ENCODE measurements around the gene HK1.

The HK1 gene

DNA sequence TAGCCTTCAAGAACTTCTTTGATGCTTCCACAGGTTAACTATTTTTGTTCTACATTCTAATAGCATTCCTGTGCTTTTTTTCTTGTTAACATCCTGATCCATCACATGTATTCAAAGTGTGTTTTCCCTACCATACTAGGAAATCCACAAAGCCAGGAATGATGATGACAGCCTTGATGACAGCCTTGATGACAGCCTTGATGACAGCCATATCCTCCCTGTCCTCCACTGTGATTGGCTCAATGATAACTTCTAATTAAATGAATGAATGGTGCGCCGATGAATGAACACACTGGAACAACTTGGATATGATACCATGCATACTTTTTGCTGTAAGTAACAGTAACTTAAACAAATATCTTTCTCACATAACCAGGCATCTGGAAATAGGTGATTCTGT is 146.7 kb downstream of the HK1 start:
- Histone ChIP-seq H3K9me3 (ENCODE audit: insufficient read depth, low read depth, low read length) (no peaks in the 10 kb centered on the region), H3K4me3 (ENCODE audit: low read length) (no peak overlapping the region), H3K27ac (ENCODE audit: low read depth, low read length) (no peak overlapping the region), H3K4me1 (ENCODE audit: insufficient read depth, low read length) (no peaks in the 10 kb centered on the region), H3K9ac (ENCODE audit: low read depth, low read length) (no peak overlapping the region), H3K36me3 (ENCODE audit: insufficient read depth, low read length) (no peaks in the 10 kb centered on the region), H3K27me3 (ENCODE audit: insufficient read depth, low read length) (no peaks in the 10 kb centered on the region)
- WGBS = 90% methylated on average over 2 of the region's 2 CpGs

DNA sequence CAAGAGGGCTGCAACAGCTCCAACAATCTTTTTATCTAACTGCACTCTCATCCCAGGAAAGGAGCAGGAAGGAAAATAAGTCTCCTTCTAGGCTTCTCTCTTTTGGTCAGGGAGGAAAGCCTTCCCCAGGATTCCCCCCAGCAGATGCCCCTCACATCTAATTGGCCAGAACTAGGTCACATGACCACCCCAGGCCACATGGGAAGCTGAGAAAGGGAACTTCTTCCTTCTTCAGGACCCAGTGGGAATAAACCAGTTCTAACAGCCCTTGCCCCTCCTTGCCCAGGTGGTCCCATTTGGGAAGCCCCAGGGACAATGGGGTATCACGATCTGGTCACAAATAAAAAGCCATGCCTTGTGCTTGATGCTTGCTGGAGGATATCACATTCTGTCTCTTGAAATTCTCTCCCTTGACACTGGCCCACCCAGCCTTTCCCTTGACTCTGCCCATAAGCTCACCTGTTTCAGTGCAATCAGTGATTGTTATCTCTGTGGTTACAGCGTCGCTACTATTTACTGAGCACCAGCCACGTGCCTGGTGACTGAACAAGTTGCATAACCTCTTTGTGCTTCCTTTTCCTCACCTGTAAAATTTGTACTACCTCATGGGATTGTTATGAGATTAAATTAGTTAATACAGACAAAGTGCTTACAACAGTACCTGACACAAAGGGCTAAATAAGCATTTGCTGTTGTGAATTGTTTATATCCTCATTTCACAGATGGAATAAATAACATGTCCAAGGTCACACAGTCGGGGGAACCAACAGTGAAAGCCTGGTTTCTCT is 147.4 kb downstream of the HK1 start:
- H3K9ac ChIP-seq (ENCODE audit: low read depth, low read length) = no peak overlapping the region
- H3K36me3 ChIP-seq (ENCODE audit: insufficient read depth, low read length) = no peaks in the 10 kb centered on the region
- H3K27ac ChIP-seq (ENCODE audit: low read depth, low read length) = no peak overlapping the region
- H3K4me3 ChIP-seq (ENCODE audit: low read length) = no peak overlapping the region
- H3K4me1 ChIP-seq (ENCODE audit: insufficient read depth, low read length) = no peaks in the 10 kb centered on the region
- H3K27me3 ChIP-seq (ENCODE audit: insufficient read depth, low read length) = no peaks in the 10 kb centered on the region
- 76% methylated on average over 5 of the region's 5 CpGs for WGBS
- H3K9me3 ChIP-seq (ENCODE audit: insufficient read depth, low read depth, low read length) = no peaks in the 10 kb centered on the region

DNA sequence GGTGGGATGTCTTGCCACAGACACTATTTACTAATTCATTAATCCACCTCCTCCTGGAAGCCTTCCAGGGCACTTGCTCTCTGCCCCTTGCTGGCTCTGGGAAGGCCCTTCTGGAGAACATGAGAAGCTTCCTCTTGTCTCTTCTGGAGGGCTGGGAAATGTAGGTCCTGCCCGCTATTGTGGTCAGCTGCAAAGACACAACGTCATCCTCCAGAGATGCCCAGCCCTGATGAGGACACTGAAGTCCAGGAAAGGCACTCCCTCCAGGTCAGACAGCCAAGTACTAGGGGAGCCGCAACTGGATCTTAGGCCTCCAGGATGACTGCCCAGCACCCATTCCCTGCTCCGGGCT is 148.1 kb downstream of the HK1 start:
- no peaks in the 10 kb centered on the region for H3K27me3 ChIP-seq (ENCODE audit: insufficient read depth, low read length)
- H3K9ac ChIP-seq (ENCODE audit: low read depth, low read length) = no peak overlapping the region
- no peaks in the 10 kb centered on the region for H3K4me1 ChIP-seq (ENCODE audit: insufficient read depth, low read length)
- H3K4me3 ChIP-seq (ENCODE audit: low read length) = no peak overlapping the region
- 93% methylated on average over 4 of the region's 4 CpGs for WGBS
- no peaks in the 10 kb centered on the region for H3K9me3 ChIP-seq (ENCODE audit: insufficient read depth, low read depth, low read length)
- H3K36me3 ChIP-seq (ENCODE audit: insufficient read depth, low read length) = no peaks in the 10 kb centered on the region
- H3K27ac ChIP-seq (ENCODE audit: low read depth, low read length) = no peak overlapping the region

DNA sequence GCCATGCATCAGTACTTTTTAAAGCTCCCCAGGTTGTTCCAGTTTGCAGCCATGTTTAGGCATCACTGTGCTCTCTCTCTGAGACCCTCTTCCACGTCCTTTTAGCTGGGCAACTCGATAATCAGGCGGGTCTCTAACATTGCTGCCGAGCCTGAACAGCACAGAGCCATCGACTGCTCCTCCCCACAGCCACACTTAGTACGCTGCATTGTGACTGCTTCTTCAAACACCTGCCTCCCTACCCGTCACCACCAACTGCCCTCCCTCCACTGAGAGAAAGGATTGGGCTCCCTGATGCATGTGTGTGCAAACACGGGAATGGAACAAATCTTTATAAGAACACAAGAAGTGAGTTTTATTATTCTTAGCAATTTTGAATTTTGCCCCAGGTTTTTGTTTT is 149.9 kb downstream of the HK1 start:
- Histone ChIP-seq H3K9me3 (ENCODE audit: insufficient read depth, low read depth, low read length) (no peaks in the 10 kb centered on the region), H3K4me1 (ENCODE audit: insufficient read depth, low read length) (no peaks in the 10 kb centered on the region), H3K27ac (ENCODE audit: low read depth, low read length) (no peak overlapping the region), H3K9ac (ENCODE audit: low read depth, low read length) (no peak overlapping the region), H3K36me3 (ENCODE audit: insufficient read depth, low read length) (no peaks in the 10 kb centered on the region), H3K4me3 (ENCODE audit: low read length) (no peak overlapping the region), H3K27me3 (ENCODE audit: insufficient read depth, low read length) (no peaks in the 10 kb centered on the region)
- 79% methylated on average over 7 of the region's 8 CpGs for WGBS

DNA sequence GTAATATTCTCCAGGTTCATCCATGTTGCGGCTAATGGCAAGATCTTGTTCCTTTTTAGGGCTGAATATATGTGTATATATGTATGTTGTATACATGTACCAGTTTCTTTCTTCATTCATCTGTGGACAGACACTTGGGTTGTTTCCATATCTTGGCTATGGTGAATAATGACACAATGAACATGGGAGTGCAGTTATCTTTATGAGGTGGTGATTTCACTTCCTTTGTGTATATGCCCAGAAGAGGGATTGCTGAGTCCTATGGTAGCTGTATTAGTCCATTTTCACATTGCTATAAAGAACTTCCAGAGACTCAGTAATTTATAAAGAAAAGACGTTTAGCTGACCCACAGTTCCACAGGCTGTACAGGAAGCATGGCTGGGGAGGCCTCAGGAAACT is 155.9 kb downstream of the HK1 start:
- WGBS = 85% methylated on average over 2 of the region's 2 CpGs
- H3K27ac ChIP-seq (ENCODE audit: low read depth, low read length) = no peak overlapping the region
- no peak overlapping the region for H3K4me3 ChIP-seq (ENCODE audit: low read length)
- no peaks in the 10 kb centered on the region for H3K27me3 ChIP-seq (ENCODE audit: insufficient read depth, low read length)
- H3K36me3 ChIP-seq (ENCODE audit: insufficient read depth, low read length) = no peaks in the 10 kb centered on the region
- no peaks in the 10 kb centered on the region for H3K9me3 ChIP-seq (ENCODE audit: insufficient read depth, low read depth, low read length)
- H3K9ac ChIP-seq (ENCODE audit: low read depth, low read length) = no peak overlapping the region
- no peaks in the 10 kb centered on the region for H3K4me1 ChIP-seq (ENCODE audit: insufficient read depth, low read length)

DNA sequence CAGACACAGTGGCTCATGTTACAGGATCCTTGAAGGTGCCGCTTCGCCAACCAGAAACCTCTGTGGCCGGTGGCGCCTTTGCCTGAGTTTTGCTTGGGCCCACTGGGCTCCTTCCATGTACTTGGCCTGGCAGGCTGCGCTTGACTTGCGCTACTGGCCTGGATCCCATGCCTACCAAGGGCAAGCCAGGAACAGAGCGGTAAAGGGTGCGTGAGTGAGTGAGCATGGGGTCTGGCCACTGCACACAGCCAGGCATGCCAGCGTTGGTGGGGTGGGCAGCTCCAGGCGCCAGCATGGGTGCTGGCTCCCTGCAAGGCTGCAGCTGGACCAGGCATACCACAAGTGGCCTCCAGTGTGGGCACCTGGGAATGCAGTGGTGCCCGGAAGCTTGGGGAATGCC is 156.6 kb downstream of the HK1 start:
- Histone ChIP-seq H3K36me3 (ENCODE audit: insufficient read depth, low read length) (no peaks in the 10 kb centered on the region), H3K4me1 (ENCODE audit: insufficient read depth, low read length) (no peaks in the 10 kb centered on the region), H3K9ac (ENCODE audit: low read depth, low read length) (no peak overlapping the region), H3K27me3 (ENCODE audit: insufficient read depth, low read length) (no peaks in the 10 kb centered on the region), H3K27ac (ENCODE audit: low read depth, low read length) (no peak overlapping the region), H3K9me3 (ENCODE audit: insufficient read depth, low read depth, low read length) (no peaks in the 10 kb centered on the region), H3K4me3 (ENCODE audit: low read length) (no peak overlapping the region)
- 96% methylated on average over 11 of the region's 11 CpGs for WGBS

DNA sequence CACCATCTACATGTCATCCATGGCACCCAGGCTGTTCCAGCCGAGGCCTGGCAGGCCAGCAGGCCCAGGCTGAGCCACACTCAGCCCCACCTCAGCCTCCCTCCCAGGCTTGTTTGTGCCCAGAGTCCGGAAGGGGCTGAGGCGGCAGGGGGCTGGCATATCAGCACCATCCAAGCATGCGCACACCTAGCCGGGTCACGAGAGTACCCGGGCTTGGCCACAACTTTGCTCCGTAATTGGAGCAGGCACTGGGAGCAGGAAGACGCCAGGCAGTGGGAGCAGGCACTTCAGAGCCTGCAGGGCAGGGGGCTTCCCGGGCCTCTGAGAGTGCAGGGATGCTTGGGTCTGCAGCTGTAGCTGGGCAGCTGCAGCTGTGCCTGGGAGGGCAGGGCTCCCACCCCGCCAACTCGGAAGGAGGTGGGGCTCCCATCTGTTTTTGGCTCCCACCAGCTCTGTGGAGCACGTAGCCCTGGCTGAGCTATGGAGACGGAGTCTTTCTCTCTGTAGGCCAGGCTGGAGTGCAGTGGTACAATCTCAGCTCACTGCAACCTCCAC is 157.7 kb downstream of the HK1 start:
- Histone ChIP-seq H3K9ac (ENCODE audit: low read depth, low read length) (no peak overlapping the region), H3K4me3 (ENCODE audit: low read length) (no peak overlapping the region), H3K36me3 (ENCODE audit: insufficient read depth, low read length) (no peaks in the 10 kb centered on the region), H3K4me1 (ENCODE audit: insufficient read depth, low read length) (no peaks in the 10 kb centered on the region), H3K9me3 (ENCODE audit: insufficient read depth, low read depth, low read length) (no peaks in the 10 kb centered on the region), H3K27ac (ENCODE audit: low read depth, low read length) (no peak overlapping the region), H3K27me3 (ENCODE audit: insufficient read depth, low read length) (no peaks in the 10 kb centered on the region)
- WGBS = 94% methylated on average over 14 of the region's 14 CpGs

DNA sequence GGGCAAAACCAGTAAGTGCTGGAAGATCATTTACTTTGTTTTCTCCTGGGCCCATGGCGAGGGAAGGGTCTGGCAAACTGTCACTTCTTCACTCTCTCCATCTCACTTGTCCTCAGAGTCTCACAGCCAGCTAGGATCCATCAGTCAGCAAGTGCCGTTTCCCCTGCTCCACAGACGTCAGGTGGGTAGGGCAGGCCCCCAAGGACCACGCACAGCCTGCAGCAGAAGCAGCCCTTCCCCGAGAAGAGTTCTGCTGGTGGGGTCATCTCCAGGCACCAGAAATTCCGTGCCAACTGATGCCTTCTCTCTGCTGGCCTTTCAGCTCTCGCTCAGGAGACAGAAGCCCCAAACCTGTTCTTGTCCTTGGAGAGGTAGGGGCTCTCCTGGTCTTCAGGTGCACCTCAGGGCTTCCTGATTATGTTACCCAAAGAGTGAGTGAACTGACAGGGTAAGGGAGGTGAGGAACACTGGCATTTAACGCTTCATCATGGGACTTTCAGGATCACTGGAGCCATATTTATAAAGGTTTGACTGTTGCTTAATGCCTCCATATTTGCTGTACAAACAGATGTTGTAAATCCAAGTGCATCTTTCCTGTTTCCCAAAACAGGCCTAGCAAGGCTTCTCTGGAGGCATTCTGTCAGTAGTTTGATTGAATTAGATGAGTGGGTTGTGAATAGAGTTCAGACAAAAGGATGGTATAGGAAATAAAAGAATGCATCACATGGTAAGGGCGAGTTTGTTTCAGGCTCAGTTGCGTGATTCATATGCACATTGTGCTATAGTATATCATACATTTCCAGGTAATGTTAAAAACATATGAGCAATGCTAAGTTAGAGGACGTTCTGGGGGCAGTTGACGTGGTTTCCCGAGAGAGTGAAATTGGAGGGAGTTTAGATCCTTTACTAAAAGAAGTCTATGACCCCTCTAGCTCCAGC is 159.3 kb downstream of the HK1 start:
- Histone ChIP-seq H3K9me3 (ENCODE audit: insufficient read depth, low read depth, low read length) (no peaks in the 10 kb centered on the region), H3K4me3 (ENCODE audit: low read length) (no peak overlapping the region), H3K27ac (ENCODE audit: low read depth, low read length) (no peak overlapping the region), H3K27me3 (ENCODE audit: insufficient read depth, low read length) (no peaks in the 10 kb centered on the region; the same call in 1 of the 2 replicates), H3K4me1 (ENCODE audit: insufficient read depth, low read length) (no peaks in the 10 kb centered on the region), H3K36me3 (ENCODE audit: insufficient read depth, low read length) (no peaks in the 10 kb centered on the region), H3K9ac (ENCODE audit: low read depth, low read length) (no peak overlapping the region)
- WGBS = 90% methylated on average over 9 of the region's 13 CpGs

DNA sequence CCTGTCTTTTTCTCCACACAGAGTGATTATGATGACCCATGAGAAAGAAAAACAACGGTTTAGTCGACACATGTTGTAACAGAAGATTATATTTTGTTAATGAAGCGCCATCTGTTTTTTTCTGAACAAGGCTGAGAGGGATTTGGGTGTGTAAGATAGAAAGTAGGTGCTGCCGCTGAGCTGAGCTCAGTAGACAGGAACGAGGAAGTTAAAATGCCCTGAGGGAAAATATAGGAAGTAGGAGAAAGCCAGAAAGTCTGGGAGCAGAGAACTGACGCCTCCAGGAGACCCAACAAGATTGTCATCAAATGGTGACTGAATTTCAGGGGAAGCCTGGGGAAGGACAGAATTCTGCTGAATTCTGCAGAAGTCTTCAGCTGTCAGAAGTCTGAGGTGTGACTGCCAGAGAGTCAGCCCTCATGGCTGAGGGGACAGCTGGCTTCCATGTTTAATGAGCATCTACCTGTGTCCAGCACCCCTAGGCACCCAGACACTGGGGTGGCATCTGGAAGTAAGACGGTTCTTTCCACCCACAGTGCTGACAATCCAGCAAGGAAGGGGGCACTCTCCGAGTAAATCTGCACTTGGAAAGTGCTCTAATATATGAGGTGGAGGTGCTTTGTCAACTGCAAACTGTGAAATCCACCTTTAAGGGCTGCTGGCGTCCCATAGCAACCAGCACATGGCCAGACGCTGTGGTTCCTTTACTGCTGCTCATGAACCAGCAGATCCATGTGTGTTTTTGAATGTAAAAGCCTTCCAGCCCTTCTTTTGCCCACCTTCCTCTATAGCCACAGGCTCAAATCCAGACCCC is 160.4 kb downstream of the HK1 start:
- H3K4me3 ChIP-seq (ENCODE audit: low read length) = no peak overlapping the region
- no peaks in the 10 kb centered on the region for H3K4me1 ChIP-seq (ENCODE audit: insufficient read depth, low read length)
- WGBS = 79% methylated on average over 10 of the region's 10 CpGs
- no peaks in the 10 kb centered on the region; the same call in 1 of the 2 replicates for H3K27me3 ChIP-seq (ENCODE audit: insufficient read depth, low read length)
- H3K9me3 ChIP-seq (ENCODE audit: insufficient read depth, low read depth, low read length) = no peaks in the 10 kb centered on the region
- H3K36me3 ChIP-seq (ENCODE audit: insufficient read depth, low read length) = no peaks in the 10 kb centered on the region
- no peak overlapping the region for H3K9ac ChIP-seq (ENCODE audit: low read depth, low read length)
- H3K27ac ChIP-seq (ENCODE audit: low read depth, low read length) = no peak overlapping the region

DNA sequence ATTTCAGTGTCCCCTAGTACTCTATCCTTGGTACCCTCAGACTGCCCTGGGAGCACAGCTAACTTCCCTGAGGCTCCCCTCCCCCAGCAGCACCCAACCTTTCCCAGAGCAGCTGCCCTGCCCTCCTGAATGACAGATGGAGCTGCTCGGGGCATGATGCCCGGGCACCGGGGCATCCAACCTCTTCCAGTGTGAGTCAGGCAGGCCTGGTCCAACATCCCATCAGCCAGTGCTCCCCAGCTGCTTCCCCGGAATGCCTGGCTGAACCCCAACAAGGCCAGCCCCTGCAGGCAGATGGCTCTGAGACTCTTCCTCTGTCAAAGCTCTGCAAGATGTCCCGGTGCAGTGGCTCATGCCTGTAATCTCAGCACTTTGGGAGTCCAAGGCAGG is 161.0 kb downstream of the HK1 start:
- H3K36me3 ChIP-seq (ENCODE audit: insufficient read depth, low read length) = no peaks in the 10 kb centered on the region
- no peaks in the 10 kb centered on the region for H3K9me3 ChIP-seq (ENCODE audit: insufficient read depth, low read depth, low read length)
- no peaks in the 10 kb centered on the region; the same call in 1 of the 2 replicates for H3K27me3 ChIP-seq (ENCODE audit: insufficient read depth, low read length)
- H3K9ac ChIP-seq (ENCODE audit: low read depth, low read length) = no peak overlapping the region
- no peak overlapping the region for H3K4me3 ChIP-seq (ENCODE audit: low read length)
- no peaks in the 10 kb centered on the region for H3K4me1 ChIP-seq (ENCODE audit: insufficient read depth, low read length)
- no peak overlapping the region for H3K27ac ChIP-seq (ENCODE audit: low read depth, low read length)
- 91% methylated on average over 5 of the region's 5 CpGs for WGBS

Data from HUES64 (cell line).